Measurements from ENCODE around the gene LRSAM1.

LRSAM1 gene

DNA sequence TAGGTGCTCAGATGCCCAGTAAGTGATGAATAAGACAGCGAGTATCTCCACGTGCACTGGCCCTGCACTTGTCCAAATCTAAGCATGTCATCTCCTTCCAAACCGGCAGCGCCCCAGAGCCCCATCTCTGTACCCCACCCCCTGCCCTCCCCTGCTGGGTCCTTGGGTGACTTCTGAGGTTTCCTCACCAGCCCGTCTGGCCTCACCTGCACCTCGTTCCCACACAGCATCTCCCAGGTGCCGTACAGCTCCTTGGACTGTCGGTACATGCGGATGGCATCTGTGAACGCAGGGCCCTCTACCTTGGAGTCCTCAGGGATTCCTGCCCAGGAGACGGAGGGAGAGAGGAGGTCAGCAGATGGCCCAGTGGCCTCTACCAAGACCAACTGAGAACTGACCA lies 66.3 kb downstream of the LRSAM1 start:
- ATAC-seq = no peak

DNA sequence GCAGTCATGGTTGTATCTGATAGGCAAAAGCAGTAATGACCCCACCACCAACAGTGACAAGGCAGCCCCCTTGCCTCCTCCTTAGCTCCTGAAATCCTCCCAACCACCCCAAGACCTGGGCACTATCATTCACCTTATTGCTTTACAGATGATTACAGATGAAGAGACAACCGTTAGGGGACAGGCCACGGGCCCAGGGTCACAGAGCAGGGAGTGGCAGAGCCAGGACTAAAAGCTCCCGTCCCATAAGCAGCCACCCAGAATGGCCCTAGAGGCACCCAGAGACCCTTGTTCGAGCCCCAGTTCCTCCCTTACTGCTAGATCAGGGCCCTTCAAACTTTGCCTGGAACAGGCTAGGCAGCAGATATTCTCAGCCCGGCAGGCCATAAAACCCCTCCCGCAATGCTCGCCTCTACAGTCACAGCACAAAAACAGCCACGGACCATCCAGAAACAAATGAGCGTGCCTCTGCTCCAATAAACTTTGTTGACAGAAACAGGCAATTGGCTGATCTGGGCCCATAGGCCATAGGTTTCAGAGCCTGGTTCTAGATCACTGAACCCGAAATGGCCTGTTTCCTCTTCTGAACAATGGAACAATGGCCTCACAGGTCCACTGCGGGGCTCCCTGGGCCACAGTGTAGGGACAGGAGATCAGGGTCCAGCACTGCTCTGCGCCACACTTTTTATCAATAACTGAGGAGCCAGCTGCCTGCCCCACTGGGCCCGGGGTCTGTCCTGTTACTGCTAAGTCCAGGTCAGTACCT lies 67.0 kb downstream of the LRSAM1 start:
- DNase-seq = no peak
- ATAC-seq = no peak

More for the DNA sequence above, 66.3 kb downstream of the LRSAM1 start:
- no peak for DNase-seq

DNA sequence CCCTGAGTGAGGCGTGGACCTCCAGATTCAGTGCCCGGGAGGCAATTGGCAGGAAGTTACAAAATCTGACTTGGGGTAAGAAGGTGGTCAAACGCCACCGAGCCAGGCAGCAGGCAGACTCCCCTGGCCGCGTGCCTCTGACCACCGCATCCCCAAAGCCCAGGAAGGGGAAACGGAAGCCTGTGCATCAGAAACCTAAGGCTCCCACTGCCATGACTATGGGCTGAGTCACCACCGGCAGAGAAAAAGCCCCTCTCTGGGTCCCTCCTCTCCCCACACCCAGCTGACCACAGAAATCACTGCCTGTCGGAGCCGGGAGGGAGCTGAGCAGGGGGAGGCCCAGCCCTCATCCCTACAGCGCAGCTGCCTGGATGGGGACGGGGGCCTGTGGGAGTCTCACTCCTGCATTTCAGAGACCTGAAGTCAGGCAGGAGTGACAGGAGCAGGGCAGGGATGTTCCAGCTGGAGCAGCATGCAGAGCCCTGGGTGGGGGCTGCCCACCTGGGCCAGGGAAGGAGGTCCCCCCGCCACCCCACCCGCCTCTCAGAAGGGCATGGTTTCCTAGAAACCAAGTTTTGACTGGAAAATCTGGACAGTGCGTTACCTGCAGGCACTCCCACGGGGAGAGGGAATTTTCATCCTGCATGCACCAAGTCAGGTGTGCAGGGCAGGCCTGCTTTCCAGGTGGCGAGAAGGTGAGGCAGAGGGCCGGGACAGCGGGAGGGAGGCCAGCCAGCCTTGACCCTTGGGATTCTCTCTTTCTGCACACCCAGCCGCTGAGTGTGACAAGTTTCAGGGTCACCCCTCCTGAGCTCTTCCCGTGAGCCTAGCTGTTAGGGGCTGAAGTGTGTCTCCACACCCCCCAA lies 68.2 kb downstream of the LRSAM1 start:
- DNase-seq (peak; percentile 74), ATAC-seq (peak; percentile 92)

DNA sequence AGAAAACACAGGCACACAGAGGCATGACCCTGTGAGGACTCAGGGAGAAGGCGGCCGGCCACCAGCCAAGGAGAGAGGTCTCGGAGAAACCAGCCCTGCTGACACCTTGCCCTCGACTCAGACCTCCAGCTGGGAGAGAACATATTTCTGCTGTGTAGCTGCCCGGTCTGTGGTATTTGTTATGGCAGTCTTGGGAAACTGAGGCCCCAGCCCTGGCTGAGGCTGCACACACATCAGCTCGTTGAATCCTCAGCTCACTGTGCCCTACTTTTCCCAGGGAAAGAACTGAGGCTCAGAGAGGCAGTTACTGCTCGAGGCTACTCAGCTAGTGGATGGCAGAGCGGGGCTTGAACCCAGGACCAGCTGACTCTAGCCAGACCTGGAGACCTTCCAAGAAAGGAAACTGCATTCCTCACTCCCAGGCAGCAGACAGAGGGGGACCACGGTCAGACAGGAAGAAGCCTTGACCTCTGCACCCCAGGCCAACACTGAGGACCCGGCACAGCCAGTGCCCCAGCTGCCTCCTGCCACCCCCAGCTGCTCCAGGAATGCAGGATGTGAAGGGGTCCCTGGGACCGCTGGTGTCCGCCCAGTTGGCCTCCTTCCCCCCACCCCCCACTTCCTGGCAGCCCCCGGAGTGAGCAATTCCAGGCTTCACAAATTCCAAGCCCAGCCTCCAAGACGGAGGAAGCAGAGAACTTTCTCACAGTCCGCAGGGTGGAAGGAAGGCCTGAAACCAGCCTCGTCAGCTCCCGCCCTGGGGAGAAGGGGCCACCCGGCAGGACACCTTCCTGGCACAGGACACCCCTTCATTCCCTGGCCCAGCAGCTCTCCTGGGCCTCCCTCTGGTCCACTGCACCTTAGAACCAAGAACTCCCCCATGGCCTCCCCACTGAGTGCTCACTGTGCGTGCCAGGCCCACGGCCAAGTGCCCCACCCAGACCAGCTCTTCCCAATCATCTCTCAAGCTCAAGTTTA lies 69.9 kb downstream of the LRSAM1 start:
- no peak for ATAC-seq
- no peak for DNase-seq

- no peak for ATAC-seq
- no peak for DNase-seq
These were observed 70.6 kb downstream of the LRSAM1 start for GRCh38 chr9:127521919-127522304.

- ATAC-seq = no peak
These were observed 71.4 kb downstream of the LRSAM1 start for GRCh38 chr9:127522727-127523126.

GRCh38 chr9:127523312-127523851 lies 72.1 kb downstream of the LRSAM1 start:
- DNase-seq (peak; percentile 58), ATAC-seq (no peak)

More at GRCh38 chr9:127522727-127523126, 71.4 kb downstream of the LRSAM1 start:
- DNase-seq = no peak

DNA sequence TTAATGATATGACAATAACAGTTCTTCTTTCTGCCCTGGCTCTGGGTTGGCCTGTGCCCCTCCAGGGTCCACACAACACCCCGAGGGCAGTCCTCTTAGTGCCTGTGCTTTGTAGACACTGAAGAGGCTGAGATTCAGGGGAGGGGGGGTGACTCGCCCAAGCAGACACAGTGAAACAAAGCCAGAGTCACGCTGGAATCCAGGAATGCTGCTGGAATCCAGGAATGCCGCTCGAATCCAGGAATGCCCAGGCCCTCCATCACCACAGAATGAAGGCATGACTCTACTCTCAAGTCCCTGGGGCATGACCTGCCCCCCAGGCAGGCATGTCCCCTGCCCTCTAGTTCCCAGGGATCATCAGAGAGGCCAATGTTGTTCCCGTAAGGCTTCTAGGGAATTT lies 73.1 kb downstream of the LRSAM1 start:
- ATAC-seq (no peak), DNase-seq (no peak)

DNA sequence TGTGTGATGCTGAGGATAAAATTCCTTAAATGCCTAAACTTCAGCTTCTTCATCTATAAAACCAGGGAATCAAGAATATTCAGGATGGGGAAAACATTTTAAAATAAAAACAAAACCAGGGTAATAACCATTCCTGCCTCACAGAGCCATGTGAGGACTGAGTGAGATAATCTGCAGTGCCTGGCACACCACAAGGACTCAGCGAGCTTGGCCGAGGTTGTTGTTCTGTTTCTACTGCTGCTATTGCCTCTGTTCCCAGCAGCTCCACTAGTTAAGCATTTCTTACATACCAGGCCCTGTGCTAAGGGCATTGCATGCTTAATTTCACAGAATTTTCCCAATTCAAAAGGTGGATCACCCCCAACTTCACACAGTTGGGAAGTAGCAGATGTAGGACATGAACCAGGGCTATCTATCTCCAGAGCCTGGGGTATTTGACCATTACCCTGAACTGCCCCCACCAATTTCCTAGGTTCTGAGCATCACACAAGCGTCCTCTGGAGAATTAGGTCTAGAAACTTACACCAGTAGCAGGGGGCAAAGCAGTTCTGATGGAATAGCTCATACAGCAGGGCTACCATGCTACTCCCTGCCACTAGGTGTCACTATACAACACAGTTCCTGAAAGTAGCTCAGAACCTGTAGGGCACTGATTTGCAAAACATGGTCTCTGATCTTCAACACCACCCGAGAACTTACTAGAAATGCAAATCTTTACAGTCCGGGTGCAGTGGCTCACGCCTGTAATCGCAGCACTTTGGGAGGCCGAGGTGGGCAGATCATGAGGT lies 74.3 kb downstream of the LRSAM1 start:
- DNase-seq (peak; percentile 29), ATAC-seq (no peak)

- no peak for ATAC-seq
- no peak for DNase-seq
These were observed 75.6 kb downstream of the LRSAM1 start for GRCh38 chr9:127526655-127527559.

DNA sequence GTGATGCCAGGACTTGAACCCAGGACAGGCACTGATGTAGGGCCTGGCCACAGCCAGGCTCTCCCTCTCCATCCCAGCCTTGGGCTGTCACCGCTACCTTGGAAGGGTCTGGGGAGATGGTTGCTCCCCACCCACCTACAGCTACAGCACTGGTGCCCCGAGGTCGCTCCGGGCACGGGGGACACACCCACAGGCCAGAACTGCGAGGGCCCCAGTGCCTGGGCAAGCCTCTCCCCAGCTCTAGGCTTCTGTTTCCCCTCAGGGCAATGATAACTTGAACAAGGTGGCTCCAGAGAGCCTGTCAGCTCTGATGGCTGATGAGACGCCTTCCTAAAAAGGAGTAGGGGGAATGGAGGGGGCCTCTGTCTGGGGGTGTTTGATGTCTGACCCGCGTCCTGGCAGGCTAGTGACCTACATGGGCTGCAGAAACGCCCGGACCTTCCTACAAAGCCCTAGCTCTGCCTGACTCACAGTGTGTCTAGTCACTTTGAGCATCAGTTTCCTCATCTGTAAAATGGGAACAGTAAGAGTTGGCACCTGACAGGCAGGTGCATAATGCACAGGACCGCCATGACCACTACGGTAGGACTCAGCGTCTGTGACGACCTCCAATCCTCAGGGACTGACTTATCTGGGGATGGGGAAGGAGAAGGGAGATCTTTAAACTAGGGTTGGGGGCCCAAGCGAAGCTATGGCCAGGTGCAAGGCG lies 76.4 kb downstream of the LRSAM1 start:
- ATAC-seq (no peak), DNase-seq (no peak)

- ATAC-seq (no peak), DNase-seq (no peak)
These were observed 77.3 kb downstream of the LRSAM1 start for GRCh38 chr9:127528422-127529251.

DNA sequence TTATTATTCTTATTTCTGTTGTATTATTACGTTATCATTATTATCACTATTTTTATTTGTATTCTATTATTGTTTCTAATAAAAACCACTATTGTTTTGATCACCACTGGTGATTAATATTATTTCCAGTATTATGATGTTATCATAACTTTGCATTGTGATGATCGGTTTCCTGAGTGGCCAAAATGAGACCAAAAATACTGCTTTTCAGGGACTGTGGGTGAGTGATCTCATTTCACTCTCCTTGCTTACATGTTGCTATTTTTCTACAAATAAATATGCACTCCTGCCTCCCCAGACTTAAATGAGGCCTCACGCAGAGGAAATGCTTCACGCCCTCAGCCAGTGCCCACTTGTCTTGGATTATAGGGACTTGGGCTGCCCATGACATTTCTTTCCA lies 78.4 kb downstream of the LRSAM1 start:
- ATAC-seq (no peak), DNase-seq (no peak)

DNA sequence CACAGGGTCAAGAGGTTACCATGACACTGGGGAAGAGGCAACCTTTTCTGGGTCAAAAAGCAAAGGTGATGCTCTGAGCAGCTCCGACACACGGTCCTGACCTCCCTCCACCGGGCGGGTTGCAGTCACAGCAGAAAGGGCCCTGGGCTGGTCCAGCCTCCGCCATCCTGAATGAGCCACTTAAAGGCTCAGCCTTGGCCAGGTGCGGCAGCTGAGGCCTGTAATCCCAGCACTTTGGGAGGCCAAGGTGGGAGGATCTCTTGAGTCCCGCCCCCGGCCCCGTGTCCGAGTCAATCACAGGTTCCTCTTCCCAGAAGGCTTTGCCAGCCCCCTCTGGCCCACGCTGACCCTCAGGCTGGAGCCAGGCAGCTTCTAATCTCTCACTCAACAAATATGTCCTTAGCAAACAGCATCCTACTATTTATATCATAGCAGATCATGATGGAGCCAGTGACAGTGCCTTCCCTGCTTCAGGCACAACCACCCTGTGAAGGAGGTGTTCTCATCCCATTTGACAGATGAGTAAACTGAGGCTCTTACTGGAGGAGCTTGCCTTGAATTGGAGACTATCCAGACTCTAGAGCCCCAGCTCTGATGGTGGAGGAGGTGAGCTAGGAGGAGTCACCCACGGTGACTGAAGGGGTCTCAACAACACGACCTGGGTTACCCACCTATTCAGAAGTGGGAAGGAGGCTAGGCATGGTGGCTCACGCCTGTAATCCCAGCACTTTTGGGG lies 79.1 kb downstream of the LRSAM1 start:
- ATAC-seq (no peak), DNase-seq (no peak)

DNA sequence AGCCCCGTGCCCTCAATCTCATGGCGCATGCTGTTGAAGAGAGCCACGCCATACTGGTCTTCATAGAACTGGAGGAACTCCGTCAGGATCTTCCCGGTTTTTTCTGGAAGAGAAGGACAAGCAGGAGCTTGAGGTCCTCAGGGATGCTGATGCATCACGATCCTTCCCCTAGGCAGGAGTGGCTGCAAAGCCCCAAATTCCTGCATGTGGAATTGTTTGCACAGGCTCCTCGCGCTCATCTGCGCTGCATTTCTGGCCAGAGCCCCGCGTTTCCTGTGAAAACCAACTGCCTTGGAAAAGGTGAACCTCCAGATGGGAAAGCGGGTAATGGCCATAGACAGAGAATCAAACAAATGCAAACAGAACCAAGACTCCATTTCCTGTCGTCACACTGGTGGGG lies 80.4 kb downstream of the LRSAM1 start:
- DNase-seq = no peak
- no peak for ATAC-seq

DNA sequence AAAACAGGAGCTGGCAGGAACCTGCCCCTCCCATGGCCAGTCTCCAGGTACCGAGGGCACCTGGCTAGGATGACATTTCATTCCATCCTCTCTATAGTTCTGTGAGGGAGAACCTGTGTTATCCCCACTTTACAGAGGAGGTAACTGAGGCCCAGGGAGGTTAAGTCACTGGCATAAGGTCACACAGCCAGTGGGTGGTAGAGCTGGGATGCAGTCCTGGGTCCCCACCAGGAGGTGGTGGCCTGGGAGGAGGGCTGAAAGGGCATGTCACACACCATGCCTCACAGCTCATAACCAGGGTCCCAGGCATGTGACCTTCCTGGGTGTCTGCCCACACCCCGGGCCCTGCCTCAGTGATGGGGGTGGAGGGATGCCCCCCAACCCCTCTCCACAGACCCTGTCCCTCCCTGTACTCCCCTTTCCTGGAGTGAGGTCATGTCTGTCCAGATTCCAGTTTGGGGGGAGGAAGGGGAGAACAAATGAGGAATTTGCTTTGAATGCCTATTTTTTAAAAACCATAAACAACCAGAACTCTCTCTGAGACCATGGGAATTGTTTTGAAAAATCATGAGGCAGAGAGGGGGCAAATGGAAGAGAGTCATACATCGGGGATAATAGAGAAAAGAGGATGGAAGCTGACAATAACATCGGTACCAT lies 83.1 kb downstream of the LRSAM1 start:
- ATAC-seq (no peak), DNase-seq (no peak)

- DNase-seq (no peak), ATAC-seq (no peak)
These were observed 83.6 kb downstream of the LRSAM1 start for GRCh38 chr9:127534931-127535330.

Measured in stimulated activated naive CD8-positive, alpha-beta T cell treated with anti-CD3 and anti-CD28 coated beads, Interleukin-15, Interleukin-2, amounts not matched to agents 100 U/mL and 50 U/mL, for 24 hours (primary cell).